Measurements from ENCODE around the gene SLC36A1. TPM values are rescaled to one million over a fixed set of nuclear protein-coding genes. Genes with fewer than 3 reads are reported as not detected.

The SLC36A1 gene
- polyA plus RNA-seq, 1 of the 3 experiments (the other 2 are of a cell fraction), result 4.1 TPM

DNA sequence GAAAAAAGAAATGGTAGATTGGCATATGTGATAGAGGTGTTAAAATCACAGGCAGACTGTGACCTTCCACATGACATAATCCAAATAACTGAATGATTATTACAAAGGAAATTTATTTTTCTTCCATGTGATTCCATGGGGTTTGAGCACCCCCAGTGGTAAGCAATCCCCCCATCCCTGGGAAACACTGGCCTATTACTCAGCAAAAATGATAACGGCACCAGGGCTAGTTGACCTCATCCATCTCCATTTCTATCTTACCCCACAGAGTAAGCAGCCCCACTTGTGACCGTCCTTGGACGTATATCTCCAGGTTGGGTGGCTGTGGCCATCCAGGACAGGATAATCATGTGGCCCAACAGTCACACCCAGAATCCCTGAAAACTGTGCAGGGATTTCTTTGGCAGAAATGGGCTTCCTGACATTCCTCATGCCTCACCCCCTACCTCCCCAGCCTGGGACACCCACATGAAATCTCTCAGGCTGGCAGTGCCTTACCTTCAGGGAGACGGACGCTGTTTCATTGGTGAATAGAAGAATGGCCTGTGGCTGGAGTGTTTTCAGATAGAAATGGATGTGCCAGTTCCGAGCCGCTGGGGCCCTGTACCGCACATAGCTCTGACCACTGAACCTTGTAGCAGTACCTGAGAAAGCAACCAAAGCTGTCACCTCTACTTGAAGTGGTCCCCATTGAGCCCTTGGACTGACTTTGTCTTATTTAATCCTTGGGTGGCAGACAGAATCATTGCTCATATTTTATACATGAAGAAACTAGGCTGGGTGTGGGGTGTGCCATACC, 69.9 kb downstream of the SLC36A1 start:
- POLR2A ChIA-PET, result no interaction called here
- no peak overlapping the region for H3K27ac ChIP-seq (ENCODE audit: low read depth in 2 of 2, low read length in 1 of 2)
- no peaks in the 10 kb centered on the region for H3K36me3 ChIP-seq (replicated peaks in 1 of 2; ENCODE audit: control insufficient read depth in 1 of 2, insufficient read depth in 2 of 2, low read length in 1 of 2)
- H2AFZ ChIP-seq (ENCODE audit: low read depth), result no peak overlapping the region
- no peaks in the 10 kb centered on the region for H3K27me3 ChIP-seq (ENCODE audit: insufficient read depth)
- no peaks in the 10 kb centered on the region for H3K9me3 ChIP-seq
- no peak overlapping the region for H3K4me3 ChIP-seq (ENCODE audit: low read depth in 2 of 2, low read length in 1 of 2)
- no peak for DNase-seq
- no peak overlapping the region for H3K4me2 ChIP-seq
- no peak overlapping the region for H3K9ac ChIP-seq
- no peaks in the 10 kb centered on the region for H4K20me1 ChIP-seq (ENCODE audit: insufficient read depth)
- TF ChIP-seq, protein P1, sequence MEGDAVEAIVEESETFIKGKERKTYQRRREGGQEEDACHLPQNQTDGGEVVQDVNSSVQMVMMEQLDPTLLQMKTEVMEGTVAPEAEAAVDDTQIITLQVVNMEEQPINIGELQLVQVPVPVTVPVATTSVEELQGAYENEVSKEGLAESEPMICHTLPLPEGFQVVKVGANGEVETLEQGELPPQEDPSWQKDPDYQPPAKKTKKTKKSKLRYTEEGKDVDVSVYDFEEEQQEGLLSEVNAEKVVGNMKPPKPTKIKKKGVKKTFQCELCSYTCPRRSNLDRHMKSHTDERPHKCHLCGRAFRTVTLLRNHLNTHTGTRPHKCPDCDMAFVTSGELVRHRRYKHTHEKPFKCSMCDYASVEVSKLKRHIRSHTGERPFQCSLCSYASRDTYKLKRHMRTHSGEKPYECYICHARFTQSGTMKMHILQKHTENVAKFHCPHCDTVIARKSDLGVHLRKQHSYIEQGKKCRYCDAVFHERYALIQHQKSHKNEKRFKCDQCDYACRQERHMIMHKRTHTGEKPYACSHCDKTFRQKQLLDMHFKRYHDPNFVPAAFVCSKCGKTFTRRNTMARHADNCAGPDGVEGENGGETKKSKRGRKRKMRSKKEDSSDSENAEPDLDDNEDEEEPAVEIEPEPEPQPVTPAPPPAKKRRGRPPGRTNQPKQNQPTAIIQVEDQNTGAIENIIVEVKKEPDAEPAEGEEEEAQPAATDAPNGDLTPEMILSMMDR (IDR thresholded peaks at IDR 0.05), result no peak
- TF ChIP-seq SMC3 (IDR thresholded peaks at IDR 0.05; ENCODE audit: low read depth, low read length) (no peak), PBX3 (IDR thresholded peaks at IDR 0.05) (no peak), GATA2 (CRISPR knock-in tag; IDR thresholded peaks at IDR 0.05) (no peak), FOXJ3 (CRISPR knock-in tag; IDR thresholded peaks at IDR 0.05) (no peak), RCOR1 (IDR thresholded peaks at IDR 0.05; ENCODE audit: low read length) (no peak), YY1 (IDR thresholded peaks at IDR 0.05; ENCODE audit: low read depth) (no peak), TEAD4 (IDR thresholded peaks at IDR 0.05; ENCODE audit: borderline replicate concordance, insufficient read depth) (no peak), NRF1 (IDR thresholded peaks at IDR 0.05; ENCODE audit: low read depth, low read length) (no peak), GABPA (IDR thresholded peaks at IDR 0.05; ENCODE audit: low read depth) (no peak), NFIC (IDR thresholded peaks at IDR 0.05; ENCODE audit: borderline replicate concordance) (no peak), CHD2 (IDR thresholded peaks at IDR 0.05; ENCODE audit: low read length, partially characterized antibody) (no peak), FOXM1 (IDR thresholded peaks at IDR 0.05; ENCODE audit: low read depth) (no peak), RFX5 (IDR thresholded peaks at IDR 0.05; ENCODE audit: low read length) (no peak), RXRA (IDR thresholded peaks at IDR 0.05; ENCODE audit: borderline replicate concordance, low read depth) (no peak), FOSL2 (IDR thresholded peaks at IDR 0.05; ENCODE audit: borderline replicate concordance, low read depth) (no peak), MAX (IDR thresholded peaks at IDR 0.05; ENCODE audit: low read depth) (no peak), USF1 (IDR thresholded peaks at IDR 0.05; ENCODE audit: borderline replicate concordance, low read depth) (no peak)
- TF ChIP-seq, protein P2, sequence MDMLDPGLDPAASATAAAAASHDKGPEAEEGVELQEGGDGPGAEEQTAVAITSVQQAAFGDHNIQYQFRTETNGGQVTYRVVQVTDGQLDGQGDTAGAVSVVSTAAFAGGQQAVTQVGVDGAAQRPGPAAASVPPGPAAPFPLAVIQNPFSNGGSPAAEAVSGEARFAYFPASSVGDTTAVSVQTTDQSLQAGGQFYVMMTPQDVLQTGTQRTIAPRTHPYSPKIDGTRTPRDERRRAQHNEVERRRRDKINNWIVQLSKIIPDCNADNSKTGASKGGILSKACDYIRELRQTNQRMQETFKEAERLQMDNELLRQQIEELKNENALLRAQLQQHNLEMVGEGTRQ (IDR thresholded peaks at IDR 0.05; ENCODE audit: borderline replicate concordance, low read depth, low read length), result no peak
- CTCF ChIA-PET, result interaction anchor here (1.0 to 1.3 kb wide), 2 partner anchors 135 to 169 kb away, joined by 3 to 6 read pairs; partner anchors contain the start of gene SPARC
- no peaks in the 10 kb centered on the region for H3K4me1 ChIP-seq (ENCODE audit: control insufficient read depth in 1 of 2, insufficient read depth in 2 of 2, low read depth in 1 of 2, low read length in 1 of 2)
- H3F3A ChIP-seq (replicated peaks; ENCODE audit: insufficient read depth), result no peaks in the 10 kb centered on the region
- WGBS (ENCODE audit: low lambda C conversion rate), result 71% methylated on average over 8 of the region's 8 CpGs
- no peaks in the 10 kb centered on the region for H3K79me2 ChIP-seq (ENCODE audit: insufficient read depth)
- H3K9me2 ChIP-seq, result no peaks in the 10 kb centered on the region
